CD14-positive monocyte (primary cell): Measurements from ENCODE around the gene ARID2. TPM values are rescaled to one million over a fixed set of nuclear protein-coding genes. Genes with fewer than 3 reads are reported as not detected.

Experiments
- DNase-seq, 3 donors: peaks; one replicate each; pipeline ENCODE4 v3.0.0-alpha.2; 2011 to 2022
- H2AFZ ChIP-seq: 2 replicates; pipeline ENCODE4 v1.6.0; 2012; ENCODE audit warnings: mild to moderate bottlenecking, low read depth, low read length, inconsistent platforms; ENCODE audit not compliant: insufficient read depth, poor library complexity, severe bottlenecking
- H3K27ac ChIP-seq, 2 donors: 1 replicate in 1 of 2; 2 replicates in 1 of 2; pipeline ENCODE4 v1.5.1; 2012 to 2013; ENCODE audit warnings: low read length in 2 of 2, control low read depth in 1 of 2, inconsistent platforms in 1 of 2, low read depth in 1 of 2, mild to moderate bottlenecking in 1 of 2
- H3K27me3 ChIP-seq, 2 donors: one replicate each; pipeline versions ENCODE4 v1.6.0 to v1.6.1; 2011 to 2013; ENCODE audit warnings: low read length in 2 of 2; ENCODE audit not compliant: control insufficient read depth in 2 of 2, insufficient read depth in 2 of 2
- H3K36me3 ChIP-seq, 2 donors: replicated peaks in 1 of 2; 1 replicate in 1 of 2; 2 replicates in 1 of 2; pipeline versions ENCODE4 v1.5.1 to v1.6.1; 2012 to 2013; ENCODE audit warnings: low read length in 2 of 2, control low read depth in 1 of 2, inconsistent platforms in 1 of 2, mild to moderate bottlenecking in 1 of 2; ENCODE audit not compliant: insufficient read depth in 2 of 2, control insufficient read depth in 1 of 2
- H3K4me1 ChIP-seq, 2 donors: 1 replicate in 1 of 2; 2 replicates in 1 of 2; pipeline versions ENCODE4 v1.5.1 to v1.6.1; 2012 to 2013; ENCODE audit warnings: low read length in 2 of 2, control low read depth in 1 of 2, inconsistent platforms in 1 of 2, mild to moderate bottlenecking in 1 of 2, moderate library complexity in 1 of 2; ENCODE audit not compliant: insufficient read depth in 2 of 2, control insufficient read depth in 1 of 2
- H3K4me2 ChIP-seq: replicated peaks from 2 replicates; pipeline ENCODE3; 2012; ENCODE audit warnings: low read length, moderate library complexity, mild to moderate bottlenecking; ENCODE audit not compliant: poor library complexity, severe bottlenecking; ENCODE audit errors: extremely low read depth
- H3K4me3 ChIP-seq, 3 experiments: fragments of 200-600 bp in 1 of 3; sonication (generic) in 1 of 3; replicated peaks in 1 of 3; 1 replicate in 2 of 3; 2 replicates in 1 of 3; pipeline ENCODE4 v1.5.1; 2011 to 2013; ENCODE audit warnings: low read length in 3 of 3, mild to moderate bottlenecking in 3 of 3, control low read depth in 2 of 3, low read depth in 2 of 3, inconsistent platforms in 1 of 3, moderate library complexity in 1 of 3
- H3K79me2 ChIP-seq: 2 replicates; pipeline ENCODE4 v1.6.0; 2012; ENCODE audit warnings: mild to moderate bottlenecking, control low read depth, inconsistent platforms, low read length, moderate library complexity; ENCODE audit not compliant: insufficient read depth
- H3K9ac ChIP-seq: 2 replicates; pipeline ENCODE4 v1.6.0; 2017; ENCODE audit warnings: low read length, mild to moderate bottlenecking; ENCODE audit not compliant: insufficient read depth, poor library complexity, severe bottlenecking
- H3K9me3 ChIP-seq, 2 donors: replicated peaks in 1 of 2; 1 replicate in 1 of 2; 2 replicates in 1 of 2; pipeline versions ENCODE4 v1.5.1 to v1.6.1; 2012 to 2013; ENCODE audit warnings: low read length in 2 of 2, control low read depth in 1 of 2; ENCODE audit not compliant: control insufficient read depth in 1 of 2, insufficient read depth in 1 of 2
- H4K20me1 ChIP-seq: 2 replicates; pipeline ENCODE4 v1.6.0; 2012; ENCODE audit warnings: mild to moderate bottlenecking, low read length, control low read depth, moderate library complexity; ENCODE audit not compliant: insufficient read depth
- H3K27ac Mint-ChIP-seq, 7 donors: one replicate each; pipeline ENCODE4 v1.8.0; 2020; ENCODE audit warnings: mild to moderate bottlenecking in 7 of 7, mixed read lengths in 7 of 7, moderate library complexity in 6 of 7, inconsistent platforms in 2 of 7
- H3K27me3 Mint-ChIP-seq, 3 donors: one replicate each; pipeline ENCODE4 v1.8.0; 2021 to 2022; ENCODE audit warnings: low read depth in 3 of 3, mild to moderate bottlenecking in 3 of 3, mixed read lengths in 3 of 3, moderate library complexity in 3 of 3, inconsistent platforms in 1 of 3
- H3K36me3 Mint-ChIP-seq, 2 donors: one replicate each; pipeline ENCODE4 v1.8.0; 2020; ENCODE audit warnings: mixed read lengths in 2 of 2, inconsistent platforms in 1 of 2, mild to moderate bottlenecking in 1 of 2
- H3K4me1 Mint-ChIP-seq: one replicate; pipeline ENCODE4 v1.8.0; 2020; ENCODE audit warnings: mild to moderate bottlenecking, mixed read lengths
- H3K4me3 Mint-ChIP-seq, 2 donors: one replicate each; pipeline ENCODE4 v1.8.0; 2020; ENCODE audit warnings: mild to moderate bottlenecking in 2 of 2, mixed read lengths in 2 of 2, moderate library complexity in 1 of 2
- H3K9me3 Mint-ChIP-seq, 7 donors: one replicate each; pipeline ENCODE4 v1.8.0; 2020 to 2022; ENCODE audit warnings: mixed read lengths in 7 of 7, mild to moderate bottlenecking in 6 of 7, moderate library complexity in 6 of 7, inconsistent platforms in 2 of 7
- intact Hi-C, 2 donors: fragments of 100-400 bp; cut with micrococcal nuclease; formaldehyde crosslinking; loops; one replicate each; pipeline versions ENCODE4 v1.15.0 to v1.15.1; 2023
- polyA plus RNA-seq, 3 donors: library from polyadenylated mRNA; depleted of rRNA in 1 of 3; unstranded in 2 of 3; stranded (reverse) in 1 of 3; fragments of 300-500 nt in 2 of 3; fragments of >200 nt in 1 of 3; fragmentation: Illumina TruSeq in 2 of 3; gene quantifications; 1 replicate in 2 of 3; 2 replicates in 1 of 3; pipeline ENCODE4 v1.2.3, GENCODE V29; 2012 to 2021
- small RNA-seq: library from RNA; depleted of rRNA; stranded (forward); fragments of <200 nt; gene quantifications from one replicate; pipeline ENCODE3, GENCODE V24; 2012; ENCODE audit warnings: low read depth; ENCODE audit not compliant: insufficient read length
- TF ChIP-seq, protein P1 (sequence below): fragments of 200-600 bp; IDR thresholded peaks from one replicate; pipeline ENCODE4 v1.8.0; 2022; ENCODE audit warnings: antibody characterized with exemption, mild to moderate bottlenecking

Gene ARID2
- polyA plus RNA-seq, 3 donors, result 3.0 to 8.0 (median 4.7) TPM

- H2AFZ ChIP-seq, result no peak overlapping the region
- peaks cover 4% of the 10 kb centered on the region for H3K79me2 ChIP-seq
- Mint-ChIP-seq H3K36me3 (peaks cover 61 to 64% of the 10 kb centered on the region in 2 donors), H3K4me3 (no peak overlapping the region), H3K4me1 (no peaks in the 10 kb centered on the region), H3K27me3 (no peaks in the 10 kb centered on the region), H3K9me3 (no peaks in the 10 kb centered on the region), H3K27ac (no peak overlapping the region)
- H3K9me3 ChIP-seq, result no peaks in the 10 kb centered on the region
- peaks cover 65 to 88% of the 10 kb centered on the region in 2 donors for H3K36me3 ChIP-seq
- TF ChIP-seq, protein P1, sequence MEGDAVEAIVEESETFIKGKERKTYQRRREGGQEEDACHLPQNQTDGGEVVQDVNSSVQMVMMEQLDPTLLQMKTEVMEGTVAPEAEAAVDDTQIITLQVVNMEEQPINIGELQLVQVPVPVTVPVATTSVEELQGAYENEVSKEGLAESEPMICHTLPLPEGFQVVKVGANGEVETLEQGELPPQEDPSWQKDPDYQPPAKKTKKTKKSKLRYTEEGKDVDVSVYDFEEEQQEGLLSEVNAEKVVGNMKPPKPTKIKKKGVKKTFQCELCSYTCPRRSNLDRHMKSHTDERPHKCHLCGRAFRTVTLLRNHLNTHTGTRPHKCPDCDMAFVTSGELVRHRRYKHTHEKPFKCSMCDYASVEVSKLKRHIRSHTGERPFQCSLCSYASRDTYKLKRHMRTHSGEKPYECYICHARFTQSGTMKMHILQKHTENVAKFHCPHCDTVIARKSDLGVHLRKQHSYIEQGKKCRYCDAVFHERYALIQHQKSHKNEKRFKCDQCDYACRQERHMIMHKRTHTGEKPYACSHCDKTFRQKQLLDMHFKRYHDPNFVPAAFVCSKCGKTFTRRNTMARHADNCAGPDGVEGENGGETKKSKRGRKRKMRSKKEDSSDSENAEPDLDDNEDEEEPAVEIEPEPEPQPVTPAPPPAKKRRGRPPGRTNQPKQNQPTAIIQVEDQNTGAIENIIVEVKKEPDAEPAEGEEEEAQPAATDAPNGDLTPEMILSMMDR, result no peak
- no peak overlapping the region for H3K27ac ChIP-seq
- H3K4me3 ChIP-seq, result no peak overlapping the region
- peaks cover 45% of the 10 kb centered on the region for H4K20me1 ChIP-seq
- no peaks in the 10 kb centered on the region for H3K4me1 ChIP-seq
- H3K4me2 ChIP-seq, result no peak overlapping the region
- no peak for DNase-seq
- intact Hi-C loops, result no loop called here
- H3K27me3 ChIP-seq, result no peaks in the 10 kb centered on the region
- no peak overlapping the region for H3K9ac ChIP-seq
Measured at GRCh38 chr12:45948546-45948945, 219.0 kb downstream of the ARID2 start.

Small RNA genes lying within 50 kb of the gene (small RNA-seq; reads per million reads assigned to genes)
- not detected for gene RN7SL246P
